Uterus (tissue), 4 donors: ENCODE results near the gene SOCS7. TPM values are rescaled to one million over a fixed set of nuclear protein-coding genes. Genes with fewer than 3 reads are reported as not detected.

ENCODE experiments used
- DNase-seq, 2 donors: peaks; one replicate each; pipeline ENCODE4 v3.0.0-alpha.2; 2019 to 2020
- H3K27ac ChIP-seq, 2 donors: fragments of 200-600 bp; sonication (generic); 1 replicate in 1 of 2; 2 replicates in 1 of 2; pipeline ENCODE4 v1.5.1; 2016 to 2018
- H3K27me3 ChIP-seq, 2 donors: fragments of 200-600 bp; sonication (generic); one replicate each; pipeline ENCODE4 v1.5.1; 2018 to 2019; ENCODE audit warnings: control low read depth in 1 of 2
- H3K36me3 ChIP-seq, 2 donors: fragments of 200-600 bp; sonication (generic); one replicate each; pipeline ENCODE4 v1.5.1; 2019; ENCODE audit warnings: control low read depth in 1 of 2
- H3K4me1 ChIP-seq, 2 donors: fragments of 200-600 bp; sonication (generic); one replicate each; pipeline ENCODE4 v1.5.1; 2018 to 2019; ENCODE audit warnings: control low read depth in 1 of 2
- H3K4me3 ChIP-seq, 2 donors: fragments of 200-600 bp; sonication (generic); 1 replicate in 1 of 2; 2 replicates in 1 of 2; pipeline ENCODE4 v1.5.1; 2018 to 2019; ENCODE audit warnings: mild to moderate bottlenecking in 1 of 2
- H3K9me3 ChIP-seq, 2 donors: fragments of 200-600 bp; sonication (generic); one replicate each; pipeline ENCODE4 v1.5.1; 2019; ENCODE audit warnings: control low read depth in 1 of 2
- CTCF ChIP-seq, 4 experiments: fragments of 200-600 bp in 2 of 4; fragments of 450-650 bp in 2 of 4; sonication (generic) in 2 of 4; IDR thresholded peaks; one replicate each; pipeline ENCODE4 v1.5.1; 2016 to 2019; ENCODE audit warnings: antibody characterized with exemption in 4 of 4, mild to moderate bottlenecking in 2 of 4, moderate library complexity in 1 of 4
- POLR2A ChIP-seq, 2 donors: fragments of 450-650 bp; IDR thresholded peaks; one replicate each; pipeline ENCODE4 v1.6.1; 2016; ENCODE audit warnings: antibody characterized with exemption in 2 of 2, mild to moderate bottlenecking in 1 of 2, moderate library complexity in 1 of 2
- intact Hi-C: fragments of 100-400 bp; cut with DNase I; formaldehyde crosslinking; loops from one replicate; pipeline ENCODE4 v1.15.1; 2023; ENCODE audit warnings: low total_unique reads
- total RNA-seq, 4 donors: library from RNA; depleted of rRNA in 3 of 4; stranded (reverse); fragments of >200 nt in 3 of 4; gene quantifications; one replicate each; pipeline versions ENCODE4 v1.1.0 to v1.2.4, GENCODE V29; 2014 to 2023
- donor health status: DM: yes; HTN: yes; CAD: no.

Gene SOCS7
- total RNA-seq, 4 donors from 2014 or later, result 2.6 to 24.5 (median 14.6) TPM

- Histone ChIP-seq H3K27me3 (no peaks in the 10 kb centered on the region), H3K4me1 (peaks cover 0 to 7% of the 10 kb centered on the region in 2 donors), H3K9me3 (no peaks in the 10 kb centered on the region), H3K27ac (no peak overlapping the region), H3K4me3 (no peak overlapping the region), H3K36me3 (no peaks in the 10 kb centered on the region)
- no peak for DNase-seq
- TF ChIP-seq CTCF (IDR thresholded peaks at IDR 0.05) (no peak), POLR2A (IDR thresholded peaks at IDR 0.05) (no peak)
- intact Hi-C loops, result no loop called here
These were observed 87.8 kb downstream of the SOCS7 start for GRCh38 chr17:38439436-38439835.

GRCh38 chr17:38440614-38441397, 89.2 kb downstream of the SOCS7 start:
- DNase-seq, result no peak
- Histone ChIP-seq H3K4me1 (peaks cover 0 to 5% of the 10 kb centered on the region in 2 donors), H3K4me3 (no peak overlapping the region), H3K27ac (no peak overlapping the region), H3K36me3 (no peaks in the 10 kb centered on the region), H3K9me3 (no peaks in the 10 kb centered on the region), H3K27me3 (no peaks in the 10 kb centered on the region)
- intact Hi-C loops, result loop anchor here (5.0 kb wide), 1 partner anchor 41 kb away; no protein-coding TSS in a partner anchor
- TF ChIP-seq CTCF (IDR thresholded peaks at IDR 0.05), result no peak
- no peak for TF ChIP-seq POLR2A (IDR thresholded peaks at IDR 0.05)

- H3K36me3 ChIP-seq, result no peaks in the 10 kb centered on the region
- H3K27ac ChIP-seq, result no peak overlapping the region
- DNase-seq, result no peak
- no peak overlapping the region for H3K4me3 ChIP-seq
- H3K27me3 ChIP-seq, result no peaks in the 10 kb centered on the region
- no peak for TF ChIP-seq CTCF (IDR thresholded peaks at IDR 0.05)
- TF ChIP-seq POLR2A (IDR thresholded peaks at IDR 0.05), result no peak
- no peaks in the 10 kb centered on the region for H3K9me3 ChIP-seq
- intact Hi-C loops, result loop anchor here (5.0 kb wide), 1 partner anchor 41 kb away; no protein-coding TSS in a partner anchor
- H3K4me1 ChIP-seq, result peaks cover 0 to 5% of the 10 kb centered on the region in 2 donors
These were observed 89.9 kb downstream of the SOCS7 start for GRCh38 chr17:38441429-38442061.

GRCh38 chr17:38442548-38442947, 90.9 kb downstream of the SOCS7 start:
- H3K27ac ChIP-seq, result no peak overlapping the region
- H3K9me3 ChIP-seq, result no peaks in the 10 kb centered on the region
- peak in 1 of 2 donors; percentile 18 for DNase-seq
- no peak overlapping the region for H3K4me3 ChIP-seq
- H3K36me3 ChIP-seq, result no peaks in the 10 kb centered on the region
- no peaks in the 10 kb centered on the region for H3K27me3 ChIP-seq
- intact Hi-C loops, result loop anchor here (5.0 kb wide), 1 partner anchor 40 kb away; no protein-coding TSS in a partner anchor
- TF ChIP-seq CTCF (IDR thresholded peaks at IDR 0.05), result no peak
- TF ChIP-seq POLR2A (IDR thresholded peaks at IDR 0.05), result no peak
- peaks cover 0 to 5% of the 10 kb centered on the region in 2 donors for H3K4me1 ChIP-seq
